ENCODE data around the gene DDX50.

DDX50 gene

DNA sequence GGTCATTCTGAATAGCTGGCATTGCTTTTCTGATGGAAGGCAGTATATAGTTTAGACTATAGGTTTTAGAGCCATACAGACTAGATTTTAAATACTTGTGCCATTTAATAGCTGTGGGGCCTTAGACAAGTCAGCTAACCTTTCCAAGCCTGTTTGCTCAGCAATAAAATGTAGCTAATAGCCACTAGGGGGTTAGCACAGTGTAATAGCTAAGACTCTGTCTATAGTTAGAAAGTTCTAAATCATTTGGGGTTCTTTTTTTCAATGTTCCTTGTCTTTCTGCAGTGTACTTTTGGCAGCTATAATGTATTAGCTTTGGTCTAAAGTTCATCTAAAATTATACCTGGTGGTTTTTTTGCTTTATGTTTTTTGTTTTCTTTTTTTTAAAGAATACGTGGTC lies 80.0 kb downstream of the DDX50 start:
- no peak for DNase-seq (ENCODE audit: low read depth in 1 of 2, low spot score in 1 of 2)

DNA sequence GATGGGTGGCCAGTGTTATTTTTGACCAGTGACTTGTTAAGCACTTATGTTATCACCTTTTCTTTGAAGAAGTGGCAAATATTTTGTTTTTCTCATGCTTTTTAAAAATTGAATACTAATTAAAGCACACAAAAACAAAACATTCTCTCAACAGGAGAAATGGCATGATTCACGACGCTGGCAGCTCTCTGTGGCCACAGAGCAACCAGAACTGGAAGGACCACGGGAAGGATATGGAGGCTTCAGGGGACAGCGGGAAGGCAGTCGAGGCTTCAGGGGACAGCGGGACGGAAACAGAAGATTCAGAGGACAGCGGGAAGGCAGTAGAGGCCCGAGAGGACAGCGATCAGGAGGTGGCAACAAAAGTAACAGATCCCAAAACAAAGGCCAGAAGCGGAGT lies 81.3 kb downstream of the DDX50 start:
- DNase-seq (ENCODE audit: low read depth in 1 of 2, low spot score in 1 of 2) = no peak

DNA sequence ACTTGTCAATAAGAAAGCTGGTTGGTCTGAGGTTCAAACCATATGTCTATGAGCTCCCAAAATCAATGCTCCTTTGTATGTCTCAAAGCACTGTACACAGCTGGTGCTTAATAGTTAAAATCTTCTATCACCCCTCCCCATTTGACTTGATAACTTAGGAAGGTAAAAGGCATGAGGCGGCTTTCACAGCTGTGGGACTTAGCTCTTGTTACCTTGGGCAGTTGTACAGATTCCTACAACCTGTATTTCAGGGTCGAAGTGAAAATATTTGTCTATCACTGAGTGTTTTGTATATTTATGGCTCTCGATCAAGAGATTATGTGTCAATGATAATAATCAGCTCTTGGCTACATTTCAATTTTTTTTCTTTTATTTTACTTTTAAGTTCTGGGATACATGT lies 86.5 kb downstream of the DDX50 start:
- DNase-seq (ENCODE audit: low read depth in 1 of 2, low spot score in 1 of 2) = no peak

DNA sequence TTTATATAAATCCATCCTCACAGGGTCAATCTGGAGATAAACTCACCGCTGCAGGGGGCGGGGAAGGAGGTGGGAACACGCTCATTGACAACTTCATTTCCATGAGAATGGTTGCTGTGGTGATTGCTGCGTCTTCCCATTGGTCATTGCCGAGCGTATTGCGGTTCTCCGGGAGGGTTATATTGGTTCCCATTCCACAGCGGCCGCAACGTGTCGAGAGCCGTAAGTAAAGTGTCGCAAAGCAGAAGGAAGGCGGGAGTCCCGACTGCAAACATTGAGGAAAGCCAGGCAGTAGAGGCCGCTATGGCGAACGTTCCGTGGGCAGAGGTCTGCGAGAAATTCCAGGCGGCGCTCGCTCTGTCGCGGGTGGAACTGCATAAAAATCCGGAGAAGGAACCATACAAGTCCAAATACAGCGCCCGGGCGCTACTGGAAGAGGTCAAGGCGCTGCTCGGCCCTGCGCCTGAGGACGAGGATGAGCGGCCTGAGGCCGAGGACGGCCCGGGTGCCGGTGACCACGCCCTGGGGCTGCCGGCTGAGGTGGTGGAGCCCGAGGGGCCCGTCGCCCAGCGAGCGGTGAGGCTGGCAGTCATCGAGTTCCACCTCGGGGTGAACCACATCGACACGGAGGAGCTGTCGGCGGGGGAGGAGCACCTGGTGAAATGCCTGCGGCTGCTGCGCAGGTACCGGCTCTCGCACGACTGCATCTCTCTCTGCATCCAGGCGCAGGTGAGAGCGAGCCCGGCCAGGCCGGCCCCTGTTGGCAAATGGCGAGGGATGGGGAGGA lies 87.6 kb downstream of the DDX50 start, which contains the start of gene KIFBP:
Gene KIFBP, plus strand, starts transcription at position 274 of the 787 bp plus-strand sequence. Its CDS starts 30 bp downstream, at position 304.
- DNase-seq (ENCODE audit: low read depth in 1 of 2, low spot score in 1 of 2) = peak; percentile 47 to 84

GRCh38 chr10:68989317-68989990 lies 88.3 kb downstream of the DDX50 start:
- no peak for DNase-seq (ENCODE audit: low read depth in 1 of 2, low spot score in 1 of 2)

- DNase-seq (ENCODE audit: low read depth in 1 of 2, low spot score in 1 of 2) = no peak
Measured at GRCh38 chr10:68992636-68993440, 91.7 kb downstream of the DDX50 start.
